DND-41 (cell line): ENCODE measurements around the gene CDKN1A.

Experiments
- CTCF ChIP-seq: IDR thresholded peaks from 2 replicates; pipeline ENCODE4 v1.5.1; 2012; ENCODE audit warnings: borderline replicate concordance, low read length, moderate library complexity, mild to moderate bottlenecking; ENCODE audit not compliant: poor library complexity, severe bottlenecking; ENCODE audit errors: extremely low read depth
- EZH2 ChIP-seq: IDR thresholded peaks from 3 replicates; pipeline ENCODE4 v1.6.1; 2012; ENCODE audit warnings: borderline replicate concordance, low read depth, mild to moderate bottlenecking, moderate library complexity, low read length, inconsistent platforms; ENCODE audit not compliant: severe bottlenecking

- TF ChIP-seq CTCF (no peak), EZH2 (no peak)
Observed at GRCh38 chr6:36679043-36679833, 724 bp downstream of the CDKN1A start.
